HG02571 (cell line): ENCODE data around the gene RFNG.

Source experiments
- ATAC-seq: cut with Tn5 transposase; IDR thresholded peaks from one replicate; pipeline ENCODE4 v1.9.1; 2021; ENCODE audit warnings: mild to moderate bottlenecking, moderate library complexity; ENCODE audit not compliant: unreplicated experiment

RFNG gene

GRCh38 chr17:82059272-82060000 is 7.8 kb upstream of the RFNG start:
- no peak for ATAC-seq

- ATAC-seq: no peak
Measured at GRCh38 chr17:82058855-82059249, 7.2 kb upstream of the RFNG start.

DNA sequence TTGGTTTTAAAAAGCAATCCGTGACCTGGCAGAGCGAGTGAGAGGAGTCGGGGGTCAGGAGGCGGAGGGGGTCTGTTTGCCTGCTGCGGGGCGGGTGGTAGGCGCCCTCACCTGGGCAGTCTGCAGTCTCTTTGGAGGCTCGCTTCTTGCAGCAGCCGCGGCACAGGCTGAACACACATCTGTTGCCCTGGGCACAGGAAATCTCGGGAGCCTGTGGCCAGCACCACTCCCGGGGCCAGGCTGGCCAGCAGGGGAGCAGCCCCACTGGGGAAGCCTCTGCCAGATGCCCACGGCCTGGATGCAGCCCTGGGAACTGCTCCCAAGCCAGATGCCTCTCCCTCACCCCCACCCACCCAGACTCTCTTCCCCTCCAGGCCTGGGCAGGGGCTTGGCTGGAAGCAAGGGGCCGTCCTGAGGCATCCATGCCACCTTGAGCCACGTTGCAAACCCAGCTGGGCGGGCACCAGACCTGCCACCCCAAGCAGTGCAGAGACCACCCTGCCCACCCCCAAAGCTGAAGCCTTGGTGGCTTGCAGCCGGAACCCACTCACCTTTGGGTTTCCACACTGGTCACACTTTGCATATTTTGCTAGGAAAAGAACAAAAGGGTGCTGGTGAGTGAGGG is 6.7 kb upstream of the RFNG start:
- ATAC-seq: no peak

DNA sequence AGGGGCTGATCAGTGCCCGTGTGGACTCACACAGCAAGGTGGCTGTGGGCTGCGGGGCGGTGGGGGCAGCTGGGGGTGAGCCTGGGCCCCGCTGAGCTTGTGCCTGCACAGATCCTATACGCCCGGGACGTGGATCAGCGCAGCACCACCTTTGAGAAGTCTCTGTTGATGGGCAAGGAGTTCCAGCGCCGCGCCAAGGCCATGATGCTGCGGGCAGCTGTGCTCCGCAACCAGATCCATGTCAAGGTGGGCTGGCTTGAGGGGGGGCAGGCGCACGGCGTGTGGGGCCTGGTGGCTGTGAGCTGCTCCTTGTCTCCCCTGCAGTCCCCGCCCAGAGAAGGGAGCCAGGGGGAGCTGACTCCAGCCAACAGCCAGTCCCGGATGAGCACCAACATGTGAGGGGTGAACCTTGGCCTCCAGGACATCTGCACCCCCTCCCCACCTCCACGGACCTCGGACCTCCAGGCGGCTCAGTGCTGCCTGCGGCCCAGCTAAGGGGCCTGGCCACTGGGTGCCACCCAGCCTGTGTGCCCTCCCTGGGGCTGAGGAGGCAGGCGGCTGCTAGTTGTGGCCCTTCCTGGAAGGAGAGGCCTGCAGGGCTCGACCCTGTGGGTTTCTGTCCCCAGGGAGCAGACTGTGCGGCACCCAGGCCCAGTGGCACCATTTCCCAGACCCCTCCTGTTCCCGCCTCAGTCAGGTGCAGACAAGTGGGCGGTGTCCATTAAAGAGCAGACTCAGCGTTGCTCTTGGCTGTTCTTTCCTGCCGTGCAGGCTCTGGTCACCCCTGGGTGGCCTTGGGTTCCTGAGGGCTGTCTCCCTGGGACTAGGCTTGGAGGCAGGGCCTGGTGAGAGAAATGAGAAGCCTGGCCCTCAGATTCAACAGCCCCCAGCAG is 5.4 kb upstream of the RFNG start:
- no peak for ATAC-seq

DNA sequence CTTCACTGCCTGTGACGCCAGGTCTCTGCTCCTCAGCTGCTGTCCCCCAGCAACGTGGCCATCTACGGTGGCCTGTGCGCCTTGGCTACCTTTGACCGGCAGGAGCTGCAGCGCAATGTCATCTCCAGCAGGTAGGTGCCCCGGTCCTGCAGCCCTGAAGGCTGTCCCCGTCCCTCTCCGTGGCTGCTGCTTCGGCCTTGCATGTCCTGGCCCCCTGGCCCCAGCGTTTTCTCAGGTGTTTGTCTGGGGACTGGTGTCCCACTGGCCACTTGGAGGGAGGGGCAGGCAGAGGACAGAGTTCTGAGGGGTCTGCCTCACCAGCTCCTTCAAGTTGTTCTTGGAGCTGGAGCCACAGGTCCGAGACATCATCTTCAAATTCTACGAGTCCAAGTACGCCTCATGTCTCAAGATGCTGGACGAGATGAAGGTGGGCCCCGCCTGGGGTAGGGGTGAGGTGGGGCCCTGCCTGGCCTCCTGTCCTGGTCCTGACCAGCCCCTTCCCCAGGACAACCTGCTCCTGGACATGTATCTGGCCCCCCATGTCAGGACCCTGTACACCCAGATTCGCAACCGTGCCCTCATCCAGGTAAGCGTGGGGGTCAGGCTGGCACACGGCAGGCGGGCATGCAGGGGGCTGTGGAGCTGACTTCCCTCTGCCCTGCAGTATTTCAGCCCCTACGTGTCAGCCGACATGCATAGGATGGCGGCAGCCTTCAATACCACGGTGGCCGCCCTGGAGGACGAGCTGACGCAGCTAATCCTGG is 4.5 kb upstream of the RFNG start:
- no peak for ATAC-seq

GRCh38 chr17:82055023-82055964 is 3.7 kb upstream of the RFNG start:
- ATAC-seq: no peak

DNA sequence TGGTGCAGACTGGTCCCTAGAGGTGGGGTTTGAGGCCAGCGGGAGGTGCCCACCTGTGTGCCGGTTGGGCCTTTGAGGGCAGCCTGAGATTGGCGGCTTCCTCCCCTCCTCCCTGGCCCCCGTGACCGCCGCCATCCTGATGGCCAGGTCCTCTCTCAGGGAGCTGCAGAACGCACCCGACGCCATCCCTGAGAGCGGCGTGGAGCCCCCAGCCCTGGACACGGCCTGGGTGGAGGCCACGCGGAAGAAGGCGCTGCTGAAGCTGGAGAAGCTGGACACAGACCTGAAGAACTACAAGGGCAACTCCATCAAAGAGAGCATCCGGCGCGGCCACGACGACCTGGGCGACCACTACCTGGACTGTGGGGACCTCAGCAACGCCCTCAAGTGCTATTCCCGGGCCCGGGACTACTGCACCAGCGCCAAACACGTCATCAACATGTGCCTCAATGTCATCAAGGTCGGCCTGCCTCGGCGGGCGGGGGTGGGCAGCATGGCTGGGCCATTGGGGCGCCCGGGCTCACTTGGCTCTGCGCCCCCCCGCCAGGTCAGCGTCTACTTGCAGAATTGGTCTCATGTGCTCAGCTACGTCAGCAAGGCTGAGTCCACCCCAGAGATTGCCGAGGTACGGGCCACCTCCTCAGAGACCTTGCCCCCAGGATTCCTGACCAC is 2.9 kb upstream of the RFNG start:
- ATAC-seq: no peak

- ATAC-seq: no peak
Measured at GRCh38 chr17:82053556-82054263, 2.1 kb upstream of the RFNG start.

- no peak for ATAC-seq
Measured at GRCh38 chr17:82053130-82053529, 1.5 kb upstream of the RFNG start.

GRCh38 chr17:82052638-82053059 is 1.0 kb upstream of the RFNG start:
- no peak for ATAC-seq

GRCh38 chr17:82050761-82051641 is 610 bp downstream of the RFNG start:
- no peak for ATAC-seq

DNA sequence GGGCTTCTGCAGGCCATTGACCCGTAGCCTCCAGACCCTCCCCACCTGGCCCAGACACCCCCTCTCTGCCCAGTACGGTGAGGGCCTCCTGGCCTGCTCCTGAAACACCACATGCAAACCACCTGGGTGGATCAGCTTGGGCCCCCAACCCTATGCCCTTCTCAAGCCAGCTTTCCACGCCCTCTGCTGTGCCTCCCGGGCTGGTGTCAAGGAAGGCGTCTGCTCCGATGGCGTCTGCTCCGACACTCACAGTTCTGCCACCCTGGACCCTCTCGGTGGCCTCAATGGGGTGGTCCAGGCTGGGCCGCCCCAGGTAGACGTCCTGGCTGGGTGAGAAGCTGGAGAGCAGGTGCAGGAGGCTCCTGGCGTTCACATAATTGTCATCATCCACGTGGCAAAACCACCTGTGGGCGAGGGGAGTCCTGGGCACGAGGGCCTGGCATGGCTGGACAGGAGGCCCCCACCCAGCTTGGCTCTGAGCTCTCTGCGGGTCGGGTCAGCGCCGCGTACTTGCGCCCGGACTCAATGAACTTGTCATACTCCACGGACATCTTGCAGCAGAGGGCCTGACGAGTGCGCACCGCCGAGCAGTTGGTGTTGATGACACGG is 1.4 kb downstream of the RFNG start:
- no peak for ATAC-seq

GRCh38 chr17:82049521-82049971 is 2.1 kb downstream of the RFNG start:
- ATAC-seq: no peak

- no peak for ATAC-seq
Measured at GRCh38 chr17:82049106-82049505, 2.5 kb downstream of the RFNG start.

- ATAC-seq: no peak
Measured at GRCh38 chr17:82048571-82048971, 3.0 kb downstream of the RFNG start.

GRCh38 chr17:82047914-82048570 is 3.6 kb downstream of the RFNG start:
- no peak for ATAC-seq

- no peak for ATAC-seq
Measured at GRCh38 chr17:82047379-82047778, 4.2 kb downstream of the RFNG start.
